Hepatic stellate cell (primary cell): ENCODE results near the gene SLC30A2.
"Not testable (repeated sequence)": the region's sequence is repeated elsewhere in the genome, so short reads cannot be mapped to it uniquely, and the experiment has no call there.

Experiments used
- DNase-seq: peaks from one replicate; pipeline ENCODE4 v3.0.0; 2011; ENCODE audit warnings: low spot score

The SLC30A2 gene, protein sequence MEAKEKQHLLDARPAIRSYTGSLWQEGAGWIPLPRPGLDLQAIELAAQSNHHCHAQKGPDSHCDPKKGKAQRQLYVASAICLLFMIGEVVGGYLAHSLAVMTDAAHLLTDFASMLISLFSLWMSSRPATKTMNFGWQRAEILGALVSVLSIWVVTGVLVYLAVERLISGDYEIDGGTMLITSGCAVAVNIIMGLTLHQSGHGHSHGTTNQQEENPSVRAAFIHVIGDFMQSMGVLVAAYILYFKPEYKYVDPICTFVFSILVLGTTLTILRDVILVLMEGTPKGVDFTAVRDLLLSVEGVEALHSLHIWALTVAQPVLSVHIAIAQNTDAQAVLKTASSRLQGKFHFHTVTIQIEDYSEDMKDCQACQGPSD

DNA sequence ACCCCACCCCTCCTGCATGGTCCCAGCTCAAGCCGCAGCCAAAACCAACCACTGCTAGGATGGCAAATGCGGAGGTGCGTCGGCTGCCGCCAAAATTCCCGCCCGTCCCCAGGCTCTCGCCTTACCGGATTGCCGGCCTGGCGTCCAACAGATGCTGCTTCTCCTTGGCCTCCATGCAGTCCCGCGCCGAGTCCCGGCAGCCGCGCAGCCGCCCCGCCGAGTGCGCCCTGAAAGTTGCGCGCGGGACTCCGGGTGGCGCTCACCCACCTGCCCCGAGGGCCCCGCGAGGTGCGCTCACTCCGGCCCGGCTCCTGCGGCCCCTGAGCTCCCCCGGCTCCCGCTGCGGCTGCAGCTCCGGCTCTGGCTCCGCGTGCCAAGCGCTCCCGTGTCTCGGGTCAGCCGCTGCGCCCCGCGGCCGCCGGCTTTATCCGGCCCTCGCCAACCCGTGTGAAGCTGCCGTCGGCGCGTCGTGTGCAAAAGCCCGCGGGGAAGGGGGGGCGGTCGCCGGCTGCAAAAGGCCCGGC is at the start of gene SLC30A2:
TSS of gene SLC30A2 (minus strand) at position 397 of the 524 bp plus-strand sequence. CDS start at position 175, 222 bp downstream.
- DNase-seq: no peak

- DNase-seq: peak; percentile 27
Measured at GRCh38 chr1:26094677-26095383, 48.9 kb upstream of the SLC30A2 start.

GRCh38 chr1:26094076-26094669 is 48.3 kb upstream of the SLC30A2 start:
- DNase-seq: no peak

DNA sequence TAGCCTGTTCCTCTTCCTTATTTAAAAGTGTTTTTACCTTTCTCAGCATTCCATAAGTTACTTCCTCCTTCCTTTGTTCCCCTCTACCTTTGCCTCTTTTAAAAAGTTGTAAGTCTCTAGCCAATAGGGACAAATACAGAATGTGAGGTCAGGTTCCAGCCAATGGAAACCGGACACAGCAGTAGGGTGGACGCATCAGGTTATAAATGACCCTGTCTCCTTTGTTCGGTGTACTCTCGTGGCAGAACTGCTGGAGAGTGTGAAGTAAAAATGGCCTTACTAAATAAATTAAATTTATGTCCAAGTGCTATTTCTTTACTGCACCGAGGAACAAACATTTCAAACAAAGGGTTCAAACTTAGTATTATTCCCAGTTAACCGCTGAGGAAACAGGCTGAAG is 47.7 kb upstream of the SLC30A2 start:
- DNase-seq: not testable (repeated sequence)

- DNase-seq: no peak
Measured at GRCh38 chr1:26092422-26092821, 46.5 kb upstream of the SLC30A2 start.

GRCh38 chr1:26090893-26091292 is 45.0 kb upstream of the SLC30A2 start:
- DNase-seq: no peak

DNA sequence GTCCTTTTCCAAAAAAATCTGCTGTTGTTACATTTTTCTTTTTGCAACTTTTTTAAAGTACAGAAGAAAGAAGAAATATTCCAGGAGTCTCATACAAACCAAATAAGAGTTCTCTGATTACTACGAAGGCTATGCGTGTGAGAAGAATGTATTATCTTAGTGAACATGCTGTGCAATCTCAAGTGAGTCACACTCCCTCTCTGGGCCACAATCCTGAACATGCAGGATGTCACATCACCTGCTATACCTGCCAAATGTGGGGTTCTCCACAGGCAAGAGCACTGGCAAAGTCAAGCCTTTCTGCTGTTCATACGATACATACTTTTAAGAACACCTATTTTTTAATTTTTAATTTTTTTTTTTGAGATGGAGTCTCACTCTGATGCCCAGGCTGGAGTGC is 43.2 kb upstream of the SLC30A2 start:
- no peak for DNase-seq

- no peak for DNase-seq
Measured at GRCh38 chr1:26084844-26085243, 38.9 kb upstream of the SLC30A2 start.

DNA sequence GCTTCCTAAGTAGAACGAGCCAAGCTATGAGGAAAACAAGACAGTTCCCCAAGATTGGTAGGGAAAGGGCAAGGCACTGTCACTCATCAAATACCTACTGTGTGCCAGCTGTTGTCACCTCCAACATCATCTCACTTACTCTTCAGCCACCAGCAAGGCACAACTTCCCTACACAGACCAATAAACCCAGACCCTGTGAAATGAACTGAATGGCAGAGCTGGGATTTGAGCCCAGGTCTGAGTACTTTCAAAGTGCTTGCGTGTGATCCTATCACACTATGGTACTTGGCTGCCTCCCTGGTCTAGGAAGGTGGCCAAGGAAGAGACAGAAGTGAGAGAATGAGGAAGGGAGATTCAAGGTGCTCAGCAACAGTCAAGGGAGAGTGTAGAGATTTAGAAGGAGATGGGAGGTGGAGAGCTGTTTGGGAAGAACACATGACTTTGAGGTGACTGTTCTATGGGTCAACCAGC is 38.2 kb upstream of the SLC30A2 start:
- DNase-seq: no peak

- DNase-seq: peak; percentile 42
Measured at GRCh38 chr1:26083208-26083607, 37.3 kb upstream of the SLC30A2 start.

DNA sequence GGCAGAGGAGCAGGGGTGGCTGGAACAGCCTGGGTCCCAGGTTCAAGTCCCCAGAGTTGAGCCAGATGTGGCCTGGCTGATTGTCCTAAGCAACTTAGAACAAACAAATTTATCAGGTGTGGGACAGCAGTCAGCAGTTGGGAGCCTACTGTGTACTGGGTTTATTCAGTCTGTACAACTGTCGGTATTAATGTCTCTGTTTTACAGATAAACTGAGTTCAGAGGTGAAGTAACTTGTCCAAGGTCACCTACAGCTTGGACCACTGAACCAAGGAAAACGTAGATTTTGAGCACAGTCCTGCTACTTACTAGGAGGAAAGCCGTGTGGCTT is 36.1 kb upstream of the SLC30A2 start:
- no peak for DNase-seq

DNA sequence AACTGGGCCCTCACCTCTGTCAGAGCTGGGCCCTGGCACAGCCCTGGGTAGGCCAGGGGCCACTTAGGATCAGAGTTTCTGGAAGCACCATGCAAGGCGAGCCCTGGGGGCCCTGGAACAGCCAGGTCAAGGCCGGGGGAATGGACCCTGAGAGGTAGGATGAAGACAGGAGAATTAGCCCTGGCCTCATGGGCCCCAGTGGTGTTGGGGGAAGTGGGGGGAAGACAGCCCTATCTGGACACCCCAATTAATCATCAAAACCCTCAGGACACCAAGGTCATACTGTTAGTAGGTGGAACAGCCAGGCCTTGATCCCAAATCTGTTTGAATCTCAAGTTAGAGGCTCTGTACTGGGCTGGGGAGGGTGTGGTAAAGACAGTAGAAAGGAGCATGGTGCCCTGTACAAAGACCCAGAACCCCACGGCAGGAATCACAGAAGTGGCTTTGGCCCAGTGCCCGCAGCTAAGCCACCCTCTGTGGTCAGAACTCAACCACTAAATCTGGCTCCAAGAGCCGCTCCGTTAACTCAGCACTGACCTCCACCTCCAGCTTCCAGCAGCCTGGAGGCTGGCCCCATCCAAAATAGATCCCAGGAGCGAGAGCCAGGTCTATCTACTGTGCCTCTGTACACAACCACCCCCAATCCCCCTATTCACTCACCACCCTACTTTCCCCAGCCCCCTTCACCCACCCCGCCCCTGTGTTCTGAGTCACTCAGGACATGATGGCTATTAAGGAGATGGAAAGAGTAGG is 35.5 kb upstream of the SLC30A2 start:
- DNase-seq: no peak

- DNase-seq: no peak
Measured at GRCh38 chr1:26079960-26080814, 34.3 kb upstream of the SLC30A2 start.

DNA sequence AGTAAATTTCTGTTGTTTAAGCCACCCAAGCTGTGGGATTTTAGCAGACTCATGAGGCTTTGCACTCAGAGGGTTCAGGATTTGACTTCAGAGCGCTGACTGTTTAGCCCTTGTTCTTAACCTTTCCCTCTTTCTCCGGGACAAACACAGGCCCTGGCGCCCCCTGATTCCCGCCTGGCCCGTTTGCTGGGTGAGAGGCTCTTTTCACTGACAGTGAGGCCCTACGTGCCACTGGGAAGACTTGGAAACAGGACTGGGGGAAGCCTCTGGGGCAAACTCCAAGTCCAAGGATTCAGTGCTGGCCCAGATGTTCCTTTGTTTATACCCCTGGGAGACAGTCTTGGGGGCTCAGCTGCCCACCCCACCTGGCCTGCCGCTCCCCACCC is 33.3 kb upstream of the SLC30A2 start:
- no peak for DNase-seq

- no peak for DNase-seq
Measured at GRCh38 chr1:26078286-26079177, 32.6 kb upstream of the SLC30A2 start.

GRCh38 chr1:26077524-26077923 is 31.6 kb upstream of the SLC30A2 start:
- no peak for DNase-seq

- no peak for DNase-seq
Measured at GRCh38 chr1:26075421-26076144, 29.7 kb upstream of the SLC30A2 start.

DNA sequence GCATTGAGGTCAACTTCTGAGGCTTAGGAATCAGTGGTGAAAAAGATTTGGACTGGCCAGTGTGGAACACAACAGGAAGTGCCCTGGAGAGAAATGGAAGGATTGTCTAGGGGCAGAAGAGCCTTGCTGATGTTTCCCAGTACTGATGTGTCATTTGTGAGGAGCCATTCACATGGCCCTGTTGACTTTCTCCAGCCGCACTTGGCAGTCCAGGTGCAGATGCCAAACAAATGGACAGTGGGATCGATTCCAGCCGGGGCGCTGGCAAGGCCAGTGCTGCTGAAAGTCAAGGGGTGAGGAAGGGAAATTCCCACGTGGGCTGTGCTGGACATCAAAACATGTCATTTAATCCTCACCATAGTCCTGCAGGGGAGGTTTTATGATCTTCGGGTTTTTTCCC is 26.4 kb upstream of the SLC30A2 start:
- DNase-seq: no peak

- DNase-seq: no peak
Measured at GRCh38 chr1:26070963-26071342, 25.0 kb upstream of the SLC30A2 start.
